LoVo (cell line): Measurements from ENCODE around the gene LMAN1L.

Experiments
- DNase-seq: peaks from one replicate; pipeline ENCODE4 v3.0.0-alpha.2; 2016; ENCODE audit warnings: low spot score

LMAN1L gene

GRCh38 chr15:74816624-74817369 lies 4.2 kb downstream of the LMAN1L start:
- DNase-seq: no peak

- DNase-seq: no peak
Observed at GRCh38 chr15:74817370-74817737, 4.7 kb downstream of the LMAN1L start.

GRCh38 chr15:74820056-74820455 lies 7.4 kb downstream of the LMAN1L start:
- DNase-seq: no peak

GRCh38 chr15:74821091-74821789 lies 8.6 kb downstream of the LMAN1L start:
- no peak for DNase-seq

- no peak for DNase-seq
Observed at GRCh38 chr15:74821790-74822158, 9.1 kb downstream of the LMAN1L start.

GRCh38 chr15:74822233-74822632 lies 9.6 kb downstream of the LMAN1L start:
- no peak for DNase-seq

- DNase-seq: no peak
Observed at GRCh38 chr15:74823324-74823723, 10.7 kb downstream of the LMAN1L start.

GRCh38 chr15:74824976-74825375 lies 12.3 kb downstream of the LMAN1L start:
- no peak for DNase-seq

GRCh38 chr15:74825866-74826265 lies 13.2 kb downstream of the LMAN1L start:
- DNase-seq: no peak

GRCh38 chr15:74826364-74826819 lies 13.8 kb downstream of the LMAN1L start, which contains the start of gene CPLX3:
Gene CPLX3 (plus strand): TSS chr15:74826627. CDS start chr15:74826704, 77 bp downstream.
- DNase-seq: no peak

GRCh38 chr15:74826921-74827320 lies 14.3 kb downstream of the LMAN1L start:
- no peak for DNase-seq

GRCh38 chr15:74827614-74828013 lies 15.0 kb downstream of the LMAN1L start:
- no peak for DNase-seq

- DNase-seq: no peak
Observed at GRCh38 chr15:74828835-74829234, 16.2 kb downstream of the LMAN1L start.

- no peak for DNase-seq
Observed at GRCh38 chr15:74829486-74829885, 16.9 kb downstream of the LMAN1L start.

- DNase-seq: no peak
Observed at GRCh38 chr15:74829991-74830390, 17.4 kb downstream of the LMAN1L start.

GRCh38 chr15:74830868-74831267 lies 18.2 kb downstream of the LMAN1L start:
- DNase-seq: no peak

- no peak for DNase-seq
Observed at GRCh38 chr15:74831813-74832495, 19.3 kb downstream of the LMAN1L start.

GRCh38 chr15:74832826-74833225 lies 20.2 kb downstream of the LMAN1L start:
- no peak for DNase-seq

GRCh38 chr15:74833376-74834107 lies 20.9 kb downstream of the LMAN1L start:
- DNase-seq: no peak

GRCh38 chr15:74835312-74835823 lies 22.7 kb downstream of the LMAN1L start:
- DNase-seq: peak; percentile 42

GRCh38 chr15:74836846-74837245 lies 24.2 kb downstream of the LMAN1L start:
- DNase-seq: no peak
